SK-N-MC (cell line): ENCODE data around the gene GPX8.

ENCODE experiments used
- EZH2 ChIP-seq: fragments of 200-600 bp; sonication (generic); IDR thresholded peaks from one replicate; pipeline ENCODE4 v1.6.1; 2017; ENCODE audit warnings: antibody characterized with exemption
- FOXP2 ChIP-seq: optimal IDR thresholded peaks from 2 replicates; pipeline ENCODE3; 2011; ENCODE audit warnings: mild to moderate bottlenecking, moderate library complexity; ENCODE audit not compliant: insufficient read depth; ENCODE audit errors: extremely low read length, control extremely low read depth
- POLR2AphosphoS5 ChIP-seq: IDR thresholded peaks from 2 replicates; pipeline ENCODE4 v1.6.1; 2012; ENCODE audit warnings: mild to moderate bottlenecking, low read depth, low read length, borderline replicate concordance

DNA sequence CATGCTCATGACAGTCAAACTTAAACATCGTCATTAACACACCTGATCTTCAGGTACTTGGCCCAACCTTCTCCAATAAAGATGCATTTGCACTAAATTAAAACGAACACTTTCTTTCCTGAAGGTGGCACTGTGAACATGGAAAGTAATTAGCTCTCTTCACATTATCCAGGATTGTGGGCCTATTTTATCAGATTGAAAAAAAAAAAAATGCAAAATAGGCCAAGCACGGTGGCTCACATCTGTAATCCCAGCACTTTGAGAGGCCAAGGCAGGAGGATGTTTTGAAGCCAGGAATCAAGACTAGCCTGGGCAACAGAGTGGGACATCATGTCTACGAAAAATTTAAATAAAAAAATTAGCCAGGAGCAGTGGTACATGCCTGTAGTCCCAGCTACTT is 27.4 kb downstream of the GPX8 start:
- TF ChIP-seq EZH2 (no peak), POLR2AphosphoS5 (no peak), FOXP2 (no peak)
